B cell (primary cell): ENCODE data around the gene SURF6.

Experiments used
- EZH2 ChIP-seq: IDR thresholded peaks from 2 replicates; pipeline ENCODE4 v1.6.1; 2012; ENCODE audit warnings: borderline replicate concordance, low read depth, mild to moderate bottlenecking, moderate library complexity, low read length; ENCODE audit not compliant: insufficient read depth, poor library complexity, severe bottlenecking
- TF ChIP-seq, protein P1 (sequence below): fragments of 200-600 bp; IDR thresholded peaks from one replicate; pipeline ENCODE4 v1.8.0; 2022; ENCODE audit warnings: antibody characterized with exemption, mild to moderate bottlenecking

DNA sequence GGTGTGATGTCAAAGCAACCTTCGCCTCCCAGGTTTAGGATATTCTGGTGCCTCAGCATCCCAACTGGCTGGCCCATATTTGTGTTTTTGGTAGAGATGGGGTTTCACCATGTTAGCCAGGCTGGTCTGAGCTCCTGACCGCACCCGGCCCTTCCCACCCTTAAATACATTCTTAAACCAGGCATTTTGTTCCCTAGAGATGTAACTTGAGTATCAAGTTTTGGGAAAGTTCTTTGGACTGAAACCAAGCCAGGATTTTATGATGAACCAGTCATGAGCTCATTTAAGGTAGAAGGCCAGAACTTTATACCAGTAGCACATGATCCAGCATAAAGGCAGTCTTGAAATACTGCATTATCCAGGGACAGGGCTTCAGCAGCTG, 15.5 kb upstream of the SURF6 start:
- TF ChIP-seq EZH2, result no peak
- TF ChIP-seq, protein P1, sequence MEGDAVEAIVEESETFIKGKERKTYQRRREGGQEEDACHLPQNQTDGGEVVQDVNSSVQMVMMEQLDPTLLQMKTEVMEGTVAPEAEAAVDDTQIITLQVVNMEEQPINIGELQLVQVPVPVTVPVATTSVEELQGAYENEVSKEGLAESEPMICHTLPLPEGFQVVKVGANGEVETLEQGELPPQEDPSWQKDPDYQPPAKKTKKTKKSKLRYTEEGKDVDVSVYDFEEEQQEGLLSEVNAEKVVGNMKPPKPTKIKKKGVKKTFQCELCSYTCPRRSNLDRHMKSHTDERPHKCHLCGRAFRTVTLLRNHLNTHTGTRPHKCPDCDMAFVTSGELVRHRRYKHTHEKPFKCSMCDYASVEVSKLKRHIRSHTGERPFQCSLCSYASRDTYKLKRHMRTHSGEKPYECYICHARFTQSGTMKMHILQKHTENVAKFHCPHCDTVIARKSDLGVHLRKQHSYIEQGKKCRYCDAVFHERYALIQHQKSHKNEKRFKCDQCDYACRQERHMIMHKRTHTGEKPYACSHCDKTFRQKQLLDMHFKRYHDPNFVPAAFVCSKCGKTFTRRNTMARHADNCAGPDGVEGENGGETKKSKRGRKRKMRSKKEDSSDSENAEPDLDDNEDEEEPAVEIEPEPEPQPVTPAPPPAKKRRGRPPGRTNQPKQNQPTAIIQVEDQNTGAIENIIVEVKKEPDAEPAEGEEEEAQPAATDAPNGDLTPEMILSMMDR, result no peak
